ENCODE measurements around the gene CLCNKA.

CLCNKA gene

DNA sequence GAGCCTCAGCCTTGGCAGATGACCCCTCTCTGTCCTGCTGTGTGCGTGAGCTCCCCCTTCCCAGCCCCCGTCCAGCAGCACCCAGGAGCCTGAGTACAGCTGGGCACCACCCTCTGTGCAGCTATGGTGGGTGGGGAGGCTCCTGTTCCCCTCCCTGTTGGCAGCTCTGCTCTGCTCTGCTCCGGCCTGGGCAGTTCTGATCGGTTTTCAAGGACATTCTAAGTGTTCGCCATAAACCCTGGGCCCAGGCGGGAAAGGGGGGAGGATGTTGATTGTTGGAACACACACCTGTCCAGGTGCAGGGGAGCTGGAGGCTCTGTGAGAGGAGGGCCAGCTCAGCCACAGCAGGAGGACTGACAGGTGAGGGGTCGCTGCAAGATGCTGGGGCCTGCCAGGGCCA lies 21.7 kb downstream of the CLCNKA start, which contains the start of gene CLCNKB:
Gene CLCNKB, plus strand, starts transcription at position 262 of the 400 bp plus-strand sequence. CDS start 711 bp downstream, outside the sequence.
- no peak for TF ChIP-seq REST (IDR thresholded peaks at IDR 0.05; ENCODE audit: insufficient read depth in 1 of 2, low read depth in 2 of 2, low read length in 2 of 2)
- no peak for TF ChIP-seq TAF1 (IDR thresholded peaks at IDR 0.05; ENCODE audit: borderline replicate concordance, insufficient read depth, low read length)
- no peak for TF ChIP-seq SIN3A (IDR thresholded peaks at IDR 0.05; ENCODE audit: borderline replicate concordance, insufficient read depth, low read length)
- TF ChIP-seq POLR2AphosphoS5 (IDR thresholded peaks at IDR 0.05; ENCODE audit: low read depth, low read length) = no peak
- TF ChIP-seq FOXP2 (optimal IDR thresholded peaks at IDR 0.05; ENCODE audit: borderline replicate concordance, extremely low read depth, extremely low read length, insufficient read depth) = no peak

DNA sequence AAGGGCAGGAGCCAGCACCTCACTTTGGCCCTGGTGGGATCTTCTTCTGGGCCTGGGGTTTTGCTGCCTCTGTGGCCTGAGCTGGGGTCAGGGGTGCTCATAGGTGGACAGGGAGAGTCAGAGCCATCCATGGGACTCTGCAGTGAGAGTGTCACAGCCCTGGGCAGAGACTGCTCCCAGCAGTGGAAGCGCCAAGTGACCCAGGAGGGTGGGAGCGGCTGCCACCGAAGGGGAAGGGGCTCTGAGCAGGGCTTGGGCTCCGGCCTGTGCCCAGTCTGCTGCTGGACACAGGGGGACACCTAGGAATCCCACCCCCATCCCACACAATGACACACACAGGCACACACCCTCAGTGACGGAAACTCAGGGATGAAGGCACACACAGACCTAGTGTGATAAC lies 22.1 kb downstream of the CLCNKA start:
- TF ChIP-seq POLR2AphosphoS5 (IDR thresholded peaks at IDR 0.05; ENCODE audit: low read depth, low read length) = no peak

- TF ChIP-seq SIN3A (IDR thresholded peaks at IDR 0.05; ENCODE audit: borderline replicate concordance, insufficient read depth, low read length) = no peak
- no peak for TF ChIP-seq FOXP2 (optimal IDR thresholded peaks at IDR 0.05; ENCODE audit: borderline replicate concordance, extremely low read depth, extremely low read length, insufficient read depth)
- TF ChIP-seq REST (IDR thresholded peaks at IDR 0.05; ENCODE audit: insufficient read depth in 1 of 2, low read depth in 2 of 2, low read length in 2 of 2) = no peak
- no peak for TF ChIP-seq POLR2AphosphoS5 (IDR thresholded peaks at IDR 0.05; ENCODE audit: low read depth, low read length)
- TF ChIP-seq TAF1 (IDR thresholded peaks at IDR 0.05; ENCODE audit: borderline replicate concordance, insufficient read depth, low read length) = no peak
These were observed 25.0 kb downstream of the CLCNKA start for GRCh38 chr1:16046842-16047241.

GRCh38 chr1:16047791-16048475 lies 26.1 kb downstream of the CLCNKA start:
- TF ChIP-seq TAF1 (IDR thresholded peaks at IDR 0.05; ENCODE audit: borderline replicate concordance, insufficient read depth, low read length) = no peak
- TF ChIP-seq SIN3A (IDR thresholded peaks at IDR 0.05; ENCODE audit: borderline replicate concordance, insufficient read depth, low read length) = no peak
- no peak for TF ChIP-seq POLR2AphosphoS5 (IDR thresholded peaks at IDR 0.05; ENCODE audit: low read depth, low read length)
- TF ChIP-seq FOXP2 (optimal IDR thresholded peaks at IDR 0.05; ENCODE audit: borderline replicate concordance, extremely low read depth, extremely low read length, insufficient read depth) = no peak
- no peak for TF ChIP-seq REST (IDR thresholded peaks at IDR 0.05; ENCODE audit: insufficient read depth in 1 of 2, low read depth in 2 of 2, low read length in 2 of 2)

DNA sequence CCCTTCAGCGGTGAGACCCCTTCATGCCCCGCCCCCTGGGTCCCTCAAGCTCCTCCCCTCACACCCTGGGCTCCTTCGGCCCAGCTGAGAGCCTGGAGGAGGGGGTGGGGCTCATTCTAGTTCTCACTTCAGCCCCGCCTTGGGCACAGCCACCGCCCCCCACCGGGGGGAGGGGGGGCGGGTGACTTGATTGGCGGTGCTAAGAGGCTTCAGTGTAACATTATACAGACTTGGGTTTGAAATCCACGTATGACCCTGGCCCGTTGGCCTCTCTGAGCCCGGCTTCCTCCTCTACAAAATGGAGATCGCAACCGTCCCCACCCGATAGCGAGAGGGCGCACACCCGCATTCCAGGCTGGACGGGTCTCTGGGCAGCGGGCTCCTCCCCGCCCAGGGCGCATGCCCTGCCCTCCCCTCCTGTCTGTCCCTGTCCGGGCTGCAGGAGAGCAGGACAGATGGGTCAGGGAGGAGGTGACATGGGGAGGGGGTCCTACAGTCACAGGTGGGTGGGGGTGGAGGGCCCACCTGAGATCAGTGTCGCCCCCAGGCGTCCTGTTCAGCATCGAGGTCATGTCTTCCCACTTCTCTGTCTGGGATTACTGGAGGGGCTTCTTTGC lies 26.8 kb downstream of the CLCNKA start:
- TF ChIP-seq REST (IDR thresholded peaks at IDR 0.05; ENCODE audit: insufficient read depth in 1 of 2, low read depth in 2 of 2, low read length in 2 of 2) = no peak
- TF ChIP-seq SIN3A (IDR thresholded peaks at IDR 0.05; ENCODE audit: borderline replicate concordance, insufficient read depth, low read length) = no peak
- no peak for TF ChIP-seq TAF1 (IDR thresholded peaks at IDR 0.05; ENCODE audit: borderline replicate concordance, insufficient read depth, low read length)
- TF ChIP-seq FOXP2 (optimal IDR thresholded peaks at IDR 0.05; ENCODE audit: borderline replicate concordance, extremely low read depth, extremely low read length, insufficient read depth) = no peak
- no peak for TF ChIP-seq POLR2AphosphoS5 (IDR thresholded peaks at IDR 0.05; ENCODE audit: low read depth, low read length)
